ENCODE results near the gene TRMT1. TPM values are rescaled to one million over a fixed set of nuclear protein-coding genes. Genes with fewer than 3 reads are reported as not detected.

TRMT1 gene
- total RNA-seq, 1 experiment from 2014 or later, result 91.8 TPM

- ChIA-PET POLR2A (ENCODE audit: unreplicated experiment) (interaction anchor here (0.5 to 1.4 kb wide), 7 partner anchors 10 to 177 kb away, joined by 3 to 16 read pairs (median 5); no protein-coding TSS in a partner anchor), CTCF (interaction anchor here (0.6 to 0.8 kb wide), 3 partner anchors 13 to 139 kb away, joined by 3 to 10 read pairs (median 3); no protein-coding TSS in a partner anchor)
- peaks cover 14% of the 10 kb centered on the region for H3K36me3 ChIP-seq (ENCODE audit: low read depth, low read length)
- peak overlapping the region; percentile 93 for H3K4me2 ChIP-seq (ENCODE audit: low read length)
- peak overlapping the region; percentile 97 for H3K9ac ChIP-seq (ENCODE audit: low read length)
- H2AFZ ChIP-seq (ENCODE audit: low read length), result no peak overlapping the region
- no peaks in the 10 kb centered on the region for H3K27me3 ChIP-seq (ENCODE audit: low read length)
- peaks cover 19% of the 10 kb centered on the region for H3K4me1 ChIP-seq (ENCODE audit: insufficient read depth, low read length)
- no peaks in the 10 kb centered on the region for H3K9me2 ChIP-seq (replicated peaks; ENCODE audit: low read length)
- intact Hi-C loops (cut with micrococcal nuclease), result loop anchor here (1.0 to 5.0 kb wide), 2 partner anchors 8 to 53 kb away; partner anchors contain the start of gene LYL1
- H3K4me3 ChIP-seq (ENCODE audit: low read length), result peak overlapping the region; percentile 93
- DNase-seq, result peak; percentile 91
- H3F3A ChIP-seq (ENCODE audit: low read length, unreplicated experiment), result peaks cover 13% of the 10 kb centered on the region
- H3K27ac ChIP-seq (ENCODE audit: low read length), result peak overlapping the region; percentile 91
- BruUV-seq (replicated peaks), result no TSS peak
- no peaks in the 10 kb centered on the region for H3K9me3 ChIP-seq (ENCODE audit: low read length)
- TF ChIP-seq EZH2 (IDR thresholded peaks at IDR 0.05; ENCODE audit: low read length, unreplicated experiment), result no peak
- TF ChIP-seq, protein P1, sequence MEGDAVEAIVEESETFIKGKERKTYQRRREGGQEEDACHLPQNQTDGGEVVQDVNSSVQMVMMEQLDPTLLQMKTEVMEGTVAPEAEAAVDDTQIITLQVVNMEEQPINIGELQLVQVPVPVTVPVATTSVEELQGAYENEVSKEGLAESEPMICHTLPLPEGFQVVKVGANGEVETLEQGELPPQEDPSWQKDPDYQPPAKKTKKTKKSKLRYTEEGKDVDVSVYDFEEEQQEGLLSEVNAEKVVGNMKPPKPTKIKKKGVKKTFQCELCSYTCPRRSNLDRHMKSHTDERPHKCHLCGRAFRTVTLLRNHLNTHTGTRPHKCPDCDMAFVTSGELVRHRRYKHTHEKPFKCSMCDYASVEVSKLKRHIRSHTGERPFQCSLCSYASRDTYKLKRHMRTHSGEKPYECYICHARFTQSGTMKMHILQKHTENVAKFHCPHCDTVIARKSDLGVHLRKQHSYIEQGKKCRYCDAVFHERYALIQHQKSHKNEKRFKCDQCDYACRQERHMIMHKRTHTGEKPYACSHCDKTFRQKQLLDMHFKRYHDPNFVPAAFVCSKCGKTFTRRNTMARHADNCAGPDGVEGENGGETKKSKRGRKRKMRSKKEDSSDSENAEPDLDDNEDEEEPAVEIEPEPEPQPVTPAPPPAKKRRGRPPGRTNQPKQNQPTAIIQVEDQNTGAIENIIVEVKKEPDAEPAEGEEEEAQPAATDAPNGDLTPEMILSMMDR (conservative IDR thresholded peaks at IDR 0.05; ENCODE audit: low read depth, low read length), result peak; percentile 39; the same call in 1 of the 2 replicates
- peaks cover 47% of the 10 kb centered on the region for H3K79me2 ChIP-seq (ENCODE audit: low read length)
- H4K20me1 ChIP-seq (ENCODE audit: low read length), result peaks cover 17% of the 10 kb centered on the region
- peak; percentile 0 for ATAC-seq
Measured at GRCh38 chr19:13154911-13155471, 38.5 kb upstream of the TRMT1 start.

DNA sequence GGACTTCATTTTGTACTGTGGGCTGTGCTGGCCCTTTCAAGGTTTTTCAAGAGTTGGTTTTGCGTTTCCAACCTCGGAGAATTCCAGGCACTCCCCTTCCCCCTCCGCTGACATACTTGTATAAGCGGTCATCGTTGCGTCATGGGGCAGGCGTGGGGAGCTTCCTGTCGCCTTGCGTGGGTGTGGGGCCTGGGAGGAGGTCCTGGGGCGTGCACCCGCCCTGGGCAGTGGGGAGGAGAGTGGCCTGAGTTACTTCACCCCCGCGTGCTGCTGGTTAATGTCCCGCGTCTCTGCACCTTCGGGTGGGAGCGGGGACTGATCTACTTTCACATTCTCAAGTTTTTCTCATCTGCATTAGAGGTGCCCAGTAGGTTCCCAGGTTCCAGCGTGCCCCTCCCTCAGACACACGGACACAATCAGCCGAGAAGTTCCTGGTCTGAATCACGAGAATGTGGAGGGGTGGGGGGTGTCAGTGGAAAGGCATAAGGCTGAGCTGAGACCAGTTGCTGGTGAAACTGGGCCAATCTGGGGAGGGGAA, 37.8 kb upstream of the TRMT1 start:
- Histone ChIP-seq H3F3A (ENCODE audit: low read length, unreplicated experiment) (peaks cover 13% of the 10 kb centered on the region), H3K9ac (ENCODE audit: low read length) (peak overlapping the region; percentile 97), H2AFZ (ENCODE audit: low read length) (no peak overlapping the region), H3K27me3 (ENCODE audit: low read length) (no peaks in the 10 kb centered on the region), H3K4me3 (ENCODE audit: low read length) (peak overlapping the region; percentile 93), H3K9me2 (replicated peaks; ENCODE audit: low read length) (no peaks in the 10 kb centered on the region), H3K27ac (ENCODE audit: low read length) (peak overlapping the region; percentile 91), H3K4me1 (ENCODE audit: insufficient read depth, low read length) (peaks cover 19% of the 10 kb centered on the region), H3K4me2 (ENCODE audit: low read length) (peak overlapping the region; percentile 93), H3K36me3 (ENCODE audit: low read depth, low read length) (peaks cover 14% of the 10 kb centered on the region), H3K79me2 (ENCODE audit: low read length) (peaks cover 54% of the 10 kb centered on the region), H4K20me1 (ENCODE audit: low read length) (peaks cover 17% of the 10 kb centered on the region), H3K9me3 (ENCODE audit: low read length) (no peaks in the 10 kb centered on the region)
- ChIA-PET POLR2A (ENCODE audit: unreplicated experiment) (interaction anchor here (0.6 to 1.0 kb wide), 4 partner anchors 10 to 697 kb away, joined by 3 to 6 read pairs (median 4); no protein-coding TSS in a partner anchor), CTCF (interaction anchor here (0.5 kb wide), 1 partner anchor 393 kb away, joined by 3 read pairs; no protein-coding TSS in a partner anchor)
- BruUV-seq (replicated peaks), result no TSS peak
- intact Hi-C loops (cut with micrococcal nuclease), result loop anchor here (5.0 kb wide), 1 partner anchor 52 kb away; the partner anchor contains the start of gene LYL1
- no peak for TF ChIP-seq EZH2phosphoT487 (IDR thresholded peaks at IDR 0.05; ENCODE audit: borderline replicate concordance, low read length)
- TF ChIP-seq, protein P1 (conservative IDR thresholded peaks at IDR 0.05; ENCODE audit: low read depth, low read length), result no peak
- TF ChIP-seq EZH2 (IDR thresholded peaks at IDR 0.05; ENCODE audit: low read length, unreplicated experiment), result no peak
- ATAC-seq (no peak), DNase-seq (peak; percentile 85)

Measured in PC-3 (cell line).